Nephron (organoid): ENCODE results near the gene TMLHE.
"Not testable (repeated sequence)": the region's sequence is repeated elsewhere in the genome, so short reads cannot be mapped to it uniquely, and the experiment has no call there.

ENCODE experiments used
- H3K27ac Mint-ChIP-seq, 3 experiments: 2 replicates each; pipeline ENCODE4 v1.8.0; 2020; ENCODE audit warnings: mixed read lengths in 3 of 3, mild to moderate bottlenecking in 2 of 3, moderate library complexity in 1 of 3
- H3K27me3 Mint-ChIP-seq: 2 replicates; pipeline ENCODE4 v1.8.0; 2021; ENCODE audit warnings: low read depth, mild to moderate bottlenecking, moderate library complexity, mixed read lengths
- H3K36me3 Mint-ChIP-seq: 2 replicates; pipeline ENCODE4 v1.8.0; 2020; ENCODE audit warnings: low read depth, mixed read lengths
- H3K4me1 Mint-ChIP-seq: 2 replicates; pipeline ENCODE4 v1.8.0; 2020; ENCODE audit warnings: mixed read lengths
- H3K4me3 Mint-ChIP-seq, 3 experiments: 2 replicates each; pipeline ENCODE4 v1.8.0; 2020; ENCODE audit warnings: mild to moderate bottlenecking in 3 of 3, mixed read lengths in 3 of 3, moderate library complexity in 2 of 3
- H3K9me3 Mint-ChIP-seq: 2 replicates; pipeline ENCODE4 v1.8.0; 2020; ENCODE audit warnings: mixed read lengths
- TF ChIP-seq, protein P1 (sequence below), 3 experiments: fragments of 200-600 bp; sonication (generic); IDR thresholded peaks; one replicate each; pipeline ENCODE4 v1.5.0; 2021; ENCODE audit warnings: antibody characterized with exemption in 3 of 3; ENCODE audit not compliant: unreplicated experiment in 3 of 3

TMLHE gene

DNA sequence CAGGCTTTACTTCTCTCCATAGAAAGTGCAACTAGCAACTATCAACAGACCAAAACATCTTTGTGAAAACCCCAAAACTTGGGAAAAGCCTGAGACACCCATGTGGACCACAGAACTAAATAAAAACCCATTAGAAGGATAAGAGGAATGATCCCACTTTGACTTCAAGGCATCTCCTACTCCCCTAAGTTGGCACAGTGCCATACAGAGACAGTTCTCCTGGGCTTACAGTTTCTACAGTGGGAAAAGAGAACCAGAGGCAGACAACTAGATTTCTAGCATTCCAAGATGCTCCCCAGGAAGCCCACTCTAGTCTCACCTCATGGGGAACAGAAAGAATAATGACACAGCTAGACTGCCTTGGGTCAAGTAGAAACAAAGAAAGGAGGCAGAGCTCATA lies 20.4 kb downstream of the TMLHE start:
- TF ChIP-seq, protein P1, sequence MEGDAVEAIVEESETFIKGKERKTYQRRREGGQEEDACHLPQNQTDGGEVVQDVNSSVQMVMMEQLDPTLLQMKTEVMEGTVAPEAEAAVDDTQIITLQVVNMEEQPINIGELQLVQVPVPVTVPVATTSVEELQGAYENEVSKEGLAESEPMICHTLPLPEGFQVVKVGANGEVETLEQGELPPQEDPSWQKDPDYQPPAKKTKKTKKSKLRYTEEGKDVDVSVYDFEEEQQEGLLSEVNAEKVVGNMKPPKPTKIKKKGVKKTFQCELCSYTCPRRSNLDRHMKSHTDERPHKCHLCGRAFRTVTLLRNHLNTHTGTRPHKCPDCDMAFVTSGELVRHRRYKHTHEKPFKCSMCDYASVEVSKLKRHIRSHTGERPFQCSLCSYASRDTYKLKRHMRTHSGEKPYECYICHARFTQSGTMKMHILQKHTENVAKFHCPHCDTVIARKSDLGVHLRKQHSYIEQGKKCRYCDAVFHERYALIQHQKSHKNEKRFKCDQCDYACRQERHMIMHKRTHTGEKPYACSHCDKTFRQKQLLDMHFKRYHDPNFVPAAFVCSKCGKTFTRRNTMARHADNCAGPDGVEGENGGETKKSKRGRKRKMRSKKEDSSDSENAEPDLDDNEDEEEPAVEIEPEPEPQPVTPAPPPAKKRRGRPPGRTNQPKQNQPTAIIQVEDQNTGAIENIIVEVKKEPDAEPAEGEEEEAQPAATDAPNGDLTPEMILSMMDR (IDR thresholded peaks at IDR 0.05; ENCODE audit: unreplicated experiment in 3 of 3), result no peak
- H3K9me3 Mint-ChIP-seq, result peaks cover 63% of the 10 kb centered on the region

DNA sequence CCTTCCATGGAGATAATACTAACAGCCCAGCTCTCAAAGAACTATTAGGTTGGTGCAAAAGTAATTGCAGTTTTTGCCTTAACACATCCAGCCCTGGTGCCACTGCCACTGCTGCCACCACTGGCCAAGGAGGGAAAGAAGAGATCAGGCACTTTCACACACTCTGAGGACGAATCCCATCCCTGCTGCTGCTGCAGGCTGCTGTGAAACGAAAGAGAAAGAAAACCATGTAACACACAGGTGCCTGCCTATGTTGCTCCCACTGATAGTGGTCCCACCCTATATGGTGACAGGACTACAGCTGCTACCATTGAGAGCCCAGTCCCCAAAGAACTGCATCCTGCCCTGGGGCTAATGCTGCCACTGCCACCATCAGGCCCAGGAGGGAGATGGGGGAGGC lies 35.1 kb downstream of the TMLHE start:
- Mint-ChIP-seq H3K4me1 (no peaks in the 10 kb centered on the region), H3K4me3 (no peak overlapping the region), H3K9me3 (peaks cover 54% of the 10 kb centered on the region), H3K27me3 (no peaks in the 10 kb centered on the region), H3K36me3 (peaks cover 65% of the 10 kb centered on the region), H3K27ac (no peak overlapping the region)
- TF ChIP-seq, protein P1 (IDR thresholded peaks at IDR 0.05; ENCODE audit: unreplicated experiment in 3 of 3), result no peak

More for the DNA sequence above, 20.4 kb downstream of the TMLHE start:
- Mint-ChIP-seq H3K36me3 (peaks cover 75% of the 10 kb centered on the region), H3K27me3 (no peaks in the 10 kb centered on the region), H3K4me1 (no peaks in the 10 kb centered on the region), H3K4me3 (no peak overlapping the region), H3K27ac (no peak overlapping the region)

DNA sequence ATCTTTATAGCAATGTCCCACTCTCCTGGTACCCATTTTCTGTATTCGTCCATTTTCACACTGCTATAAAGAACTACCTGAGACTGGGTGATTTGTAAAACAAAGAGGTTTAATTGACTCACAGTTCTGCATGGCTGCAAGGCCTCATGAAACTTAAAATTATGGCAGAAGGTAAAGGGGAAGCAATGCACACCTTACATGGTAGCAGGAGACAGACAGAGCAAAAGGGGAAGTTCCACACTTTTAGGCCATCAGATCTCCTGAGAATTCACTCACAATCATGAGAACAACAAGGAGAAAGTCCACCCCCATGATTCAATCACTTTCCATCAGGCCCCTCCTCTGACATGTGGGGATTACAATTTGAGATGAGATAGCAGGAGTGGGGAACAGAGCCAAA lies 49.7 kb downstream of the TMLHE start:
- H3K9me3 Mint-ChIP-seq, result peaks cover 14% of the 10 kb centered on the region
- H3K27me3 Mint-ChIP-seq, result no peaks in the 10 kb centered on the region
- H3K36me3 Mint-ChIP-seq, result peaks cover 16% of the 10 kb centered on the region
- TF ChIP-seq, protein P1 (IDR thresholded peaks at IDR 0.05; ENCODE audit: unreplicated experiment in 3 of 3), result no peak
- no peak overlapping the region for H3K4me3 Mint-ChIP-seq
- no peaks in the 10 kb centered on the region for H3K4me1 Mint-ChIP-seq
- H3K27ac Mint-ChIP-seq, result no peak overlapping the region

DNA sequence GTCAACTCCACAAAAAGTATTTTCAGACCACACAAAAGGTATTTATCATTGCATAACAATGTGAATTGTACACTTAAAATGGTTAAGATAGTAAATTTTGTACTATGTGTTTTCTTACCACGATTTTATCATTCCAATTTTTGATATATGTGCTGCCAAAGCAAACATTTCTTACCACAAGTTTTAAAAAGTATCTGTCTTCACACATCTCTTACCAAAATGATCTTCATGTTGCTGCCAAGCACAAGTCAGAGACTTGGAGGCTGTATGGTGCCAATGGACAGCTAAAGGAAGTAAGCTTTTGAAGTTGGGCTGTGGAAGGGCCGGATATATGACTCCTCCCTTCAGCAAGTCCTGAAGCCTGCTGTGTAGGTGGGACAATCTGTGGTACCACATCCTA lies 67.9 kb downstream of the TMLHE start:
- H3K36me3 Mint-ChIP-seq, result peaks cover 81% of the 10 kb centered on the region
- no peaks in the 10 kb centered on the region for H3K4me1 Mint-ChIP-seq
- TF ChIP-seq, protein P1 (IDR thresholded peaks at IDR 0.05; ENCODE audit: unreplicated experiment in 3 of 3), result no peak
- no peak overlapping the region for H3K4me3 Mint-ChIP-seq
- peaks cover 63% of the 10 kb centered on the region for H3K9me3 Mint-ChIP-seq
- no peaks in the 10 kb centered on the region for H3K27me3 Mint-ChIP-seq
- no peak overlapping the region for H3K27ac Mint-ChIP-seq

DNA sequence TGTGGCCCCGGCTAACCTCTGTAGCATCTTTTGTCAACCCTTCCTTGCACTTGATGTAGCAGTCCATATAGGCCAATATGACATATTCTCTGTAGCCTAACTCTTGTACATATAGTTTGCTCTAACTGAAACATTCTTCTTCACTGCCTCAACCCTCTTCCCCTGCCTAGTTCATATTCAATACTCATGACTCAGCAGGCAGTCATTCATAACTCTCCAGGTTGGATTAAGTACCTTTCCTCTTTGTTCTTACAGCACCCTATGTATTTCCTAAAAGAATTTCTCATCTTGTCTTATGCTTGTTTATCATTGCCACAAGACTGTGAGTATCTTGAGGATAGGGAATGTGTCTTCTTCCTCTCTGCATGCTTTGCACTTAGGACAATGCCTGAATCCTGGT lies 76.9 kb downstream of the TMLHE start:
- Mint-ChIP-seq H3K27ac (no peak overlapping the region), H3K4me1 (no peaks in the 10 kb centered on the region), H3K27me3 (no peaks in the 10 kb centered on the region), H3K36me3 (peaks cover 69% of the 10 kb centered on the region), H3K4me3 (no peak overlapping the region), H3K9me3 (peaks cover 33% of the 10 kb centered on the region)
- TF ChIP-seq, protein P1 (IDR thresholded peaks at IDR 0.05; ENCODE audit: unreplicated experiment in 3 of 3), result no peak

DNA sequence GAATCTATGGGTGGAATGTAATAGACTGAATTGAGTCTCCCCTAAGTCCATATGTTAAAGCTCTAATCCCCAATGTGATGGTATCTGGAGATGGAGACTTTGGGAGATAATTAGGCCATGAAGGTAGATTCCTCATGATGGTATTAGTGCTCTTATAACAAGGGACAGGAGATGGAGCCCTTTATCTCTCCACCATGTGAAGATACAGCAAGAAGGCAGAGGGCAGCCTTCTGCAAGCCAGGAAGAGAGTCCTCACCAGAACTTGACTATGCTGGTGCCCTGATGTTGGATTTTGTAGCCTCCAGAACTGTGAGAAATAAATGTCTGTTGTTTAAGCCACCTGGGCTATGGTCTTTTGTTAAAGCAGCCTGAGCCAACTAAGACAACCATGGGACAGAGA lies 78.0 kb downstream of the TMLHE start:
- Mint-ChIP-seq H3K4me3 (no peak overlapping the region), H3K4me1 (no peaks in the 10 kb centered on the region), H3K27me3 (no peaks in the 10 kb centered on the region), H3K36me3 (peaks cover 68% of the 10 kb centered on the region), H3K27ac (no peak overlapping the region), H3K9me3 (peaks cover 34% of the 10 kb centered on the region)
- TF ChIP-seq, protein P1 (IDR thresholded peaks at IDR 0.05; ENCODE audit: unreplicated experiment in 3 of 3), result no peak

DNA sequence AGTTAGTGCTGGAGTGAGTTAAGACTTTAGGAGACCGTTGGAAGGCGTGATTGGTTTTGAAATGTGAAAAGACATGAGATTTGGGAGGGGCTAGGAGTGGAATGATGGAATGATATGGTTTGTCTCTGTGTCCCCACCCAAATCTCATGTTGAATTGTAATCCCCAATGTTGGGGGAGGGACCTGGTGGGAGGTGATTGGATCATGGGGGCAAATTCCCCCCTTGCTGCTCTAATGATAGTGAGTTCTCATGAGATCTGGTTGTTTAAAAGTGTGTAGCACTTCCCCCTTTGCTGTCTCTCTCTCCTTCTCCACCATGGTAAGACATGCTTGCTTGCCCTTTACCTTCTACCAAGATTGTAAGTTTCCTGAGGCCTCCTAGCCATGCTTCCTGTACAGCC lies 85.7 kb downstream of the TMLHE start:
- Mint-ChIP-seq H3K36me3 (peaks cover 96% of the 10 kb centered on the region), H3K9me3 (peaks cover 67% of the 10 kb centered on the region)
- H3K27me3 Mint-ChIP-seq, H3K4me3 Mint-ChIP-seq, H3K27ac Mint-ChIP-seq, H3K4me1 Mint-ChIP-seq: not testable (repeated sequence)
